GM12892 (cell line): ENCODE measurements around the gene RPA3.
"Not testable (repeated sequence)": the region's sequence is repeated elsewhere in the genome, so short reads cannot be mapped to it uniquely, and the experiment has no call there.

Experiments used
- DNase-seq: peaks from one replicate; pipeline ENCODE4 v3.0.0; 2011; ENCODE audit not compliant: insufficient read length
- FAIRE-seq: peaks from 2 replicates; lab custom pipeline; 2011; peaks lifted over from hg19 to GRCh38; lab: Jason Lieb, UNC
- POLR2A ChIP-seq: IDR thresholded peaks from 2 replicates; pipeline ENCODE4 v1.6.1; 2011; ENCODE audit warnings: low read depth, low read length, control low read depth
- POLR2AphosphoS5 ChIP-seq: IDR thresholded peaks from 2 replicates; pipeline ENCODE4 v1.6.1; 2011; ENCODE audit warnings: low read depth, low read length, control low read depth
- TAF1 ChIP-seq: IDR thresholded peaks from 2 replicates; pipeline ENCODE4 v1.6.1; 2011; ENCODE audit warnings: low read depth, mild to moderate bottlenecking, control low read depth, low read length, borderline replicate concordance

Gene RPA3

GRCh38 chr7:7688310-7688709, 30.1 kb downstream of the RPA3 start:
- FAIRE-seq (no peak), DNase-seq (no peak)
- TF ChIP-seq TAF1 (no peak), POLR2AphosphoS5 (no peak), POLR2A (no peak)

GRCh38 chr7:7687800-7688199, 30.6 kb downstream of the RPA3 start:
- DNase-seq (no peak), FAIRE-seq (peak; percentile 33)
- TF ChIP-seq POLR2AphosphoS5: no peak
- no peak for TF ChIP-seq TAF1
- no peak for TF ChIP-seq POLR2A

- DNase-seq (no peak), FAIRE-seq (no peak)
- TF ChIP-seq POLR2A (no peak), TAF1 (no peak), POLR2AphosphoS5 (no peak)
These were observed 31.4 kb downstream of the RPA3 start for GRCh38 chr7:7686811-7687508.

- TF ChIP-seq POLR2AphosphoS5: no peak
- FAIRE-seq (peak; percentile 5), DNase-seq (no peak)
These were observed 35.5 kb downstream of the RPA3 start for GRCh38 chr7:7682861-7683260.

GRCh38 chr7:7681936-7682329, 36.5 kb downstream of the RPA3 start:
- TF ChIP-seq POLR2AphosphoS5: no peak
- no peak for TF ChIP-seq TAF1
- TF ChIP-seq POLR2A: no peak
- FAIRE-seq: peak; percentile 74
- no peak for DNase-seq

GRCh38 chr7:7681191-7681935, 37.0 kb downstream of the RPA3 start:
- TF ChIP-seq POLR2AphosphoS5: no peak
- TF ChIP-seq POLR2A: no peak
- TF ChIP-seq TAF1: no peak
- FAIRE-seq (peak; percentile 50), DNase-seq (no peak)

- not testable (repeated sequence) for FAIRE-seq, DNase-seq
These were observed 38.8 kb downstream of the RPA3 start for GRCh38 chr7:7679640-7680039.

- FAIRE-seq (no peak), DNase-seq (no peak)
- TF ChIP-seq TAF1 (no peak), POLR2A (no peak), POLR2AphosphoS5 (no peak)
These were observed 42.7 kb downstream of the RPA3 start for GRCh38 chr7:7675686-7676085.

GRCh38 chr7:7673240-7673550, 45.2 kb downstream of the RPA3 start:
- no peak for FAIRE-seq
- no peak for DNase-seq
- TF ChIP-seq TAF1 (no peak), POLR2A (no peak), POLR2AphosphoS5 (no peak)

GRCh38 chr7:7672545-7673239, 45.7 kb downstream of the RPA3 start:
- FAIRE-seq (peak; percentile 62), DNase-seq (no peak)
- TF ChIP-seq POLR2A (no peak), POLR2AphosphoS5 (no peak), TAF1 (no peak)

GRCh38 chr7:7671361-7671760, 47.0 kb downstream of the RPA3 start:
- FAIRE-seq: no peak
- TF ChIP-seq POLR2AphosphoS5 (no peak), TAF1 (no peak), POLR2A (no peak)
- no peak for DNase-seq

- TF ChIP-seq TAF1 (no peak), POLR2A (no peak), POLR2AphosphoS5 (no peak)
- FAIRE-seq (no peak), DNase-seq (no peak)
These were observed 47.9 kb downstream of the RPA3 start for GRCh38 chr7:7670490-7670889.
